ENCODE measurements around the gene BOK.

The BOK gene

GRCh38 chr2:241607162-241607885 lies 48.8 kb downstream of the BOK start:
- no peak for DNase-seq

GRCh38 chr2:241608881-241609280 lies 50.3 kb downstream of the BOK start:
- no peak for DNase-seq

- DNase-seq = peak; percentile 73
Observed at GRCh38 chr2:241609859-241610793, 51.6 kb downstream of the BOK start.

- no peak for DNase-seq
Observed at GRCh38 chr2:241611062-241611461, 52.5 kb downstream of the BOK start.

- no peak for DNase-seq
Observed at GRCh38 chr2:241612156-241613016, 53.8 kb downstream of the BOK start.

- no peak for DNase-seq
Observed at GRCh38 chr2:241613017-241613780, 54.7 kb downstream of the BOK start.

GRCh38 chr2:241615041-241615440 lies 56.5 kb downstream of the BOK start:
- DNase-seq = no peak

GRCh38 chr2:241615522-241616052 lies 57.0 kb downstream of the BOK start:
- DNase-seq = no peak

GRCh38 chr2:241616168-241617125 lies 57.9 kb downstream of the BOK start:
- no peak for DNase-seq

- DNase-seq = peak; percentile 16
Observed at GRCh38 chr2:241617431-241618154, 59.0 kb downstream of the BOK start.

GRCh38 chr2:241618296-241618805 lies 59.8 kb downstream of the BOK start:
- no peak for DNase-seq

GRCh38 chr2:241618829-241619228 lies 60.3 kb downstream of the BOK start:
- DNase-seq = no peak

- DNase-seq = no peak
Observed at GRCh38 chr2:241619597-241620418, 61.3 kb downstream of the BOK start.

- no peak for DNase-seq
Observed at GRCh38 chr2:241620419-241620769, 61.8 kb downstream of the BOK start.

All from NCI-H1105 (cell line).